ENCODE results near the gene RUNX1. TPM values are rescaled to one million over a fixed set of nuclear protein-coding genes. Genes with fewer than 3 reads are reported as not detected.

RUNX1 gene
- polyA plus RNA-seq, 1 of the 3 experiments (the other 2 are of a cell fraction): 17.1 TPM

DNA sequence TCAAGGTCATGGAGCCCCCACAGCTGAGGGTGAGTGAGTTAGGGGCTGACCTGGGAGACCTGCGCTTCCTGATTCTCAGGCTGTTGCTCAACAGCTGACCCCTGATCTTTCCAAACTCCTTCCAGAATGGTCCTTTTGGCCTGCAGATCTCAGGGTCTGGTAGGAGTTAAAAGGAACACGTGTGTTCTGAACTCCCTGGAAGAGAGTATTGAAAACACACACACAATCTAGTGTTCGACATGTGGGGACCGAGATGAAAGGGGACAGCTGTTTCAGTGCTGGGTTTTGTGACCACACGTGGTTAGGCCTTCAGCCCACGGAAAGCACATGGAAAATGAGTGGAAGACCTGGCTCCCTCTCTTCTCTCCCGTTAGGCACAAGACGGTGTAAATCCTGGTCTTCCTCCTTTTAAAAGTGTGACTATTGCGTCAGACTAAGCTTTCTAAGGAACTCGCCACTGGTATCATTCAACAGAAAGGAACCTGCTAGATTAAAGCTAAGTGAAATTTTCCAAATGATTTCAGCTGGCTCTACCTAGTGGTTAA is 49.6 kb downstream of the RUNX1 start:
- H4K20me1 ChIP-seq (ENCODE audit: insufficient read depth): no peaks in the 10 kb centered on the region
- no peaks in the 10 kb centered on the region for H3K36me3 ChIP-seq (replicated peaks in 1 of 2; ENCODE audit: control insufficient read depth in 1 of 2, insufficient read depth in 2 of 2, low read length in 1 of 2)
- no peak overlapping the region for H2AFZ ChIP-seq (ENCODE audit: low read depth)
- no peaks in the 10 kb centered on the region for H3K9me2 ChIP-seq
- H3K4me3 ChIP-seq (ENCODE audit: low read depth in 2 of 2, low read length in 1 of 2): no peak overlapping the region
- POLR2A ChIA-PET: interaction anchor here (0.6 kb wide), 1 partner anchor 52 kb away, joined by 3 read pairs; no protein-coding TSS in a partner anchor
- no peak overlapping the region for H3K27ac ChIP-seq (ENCODE audit: low read depth in 2 of 2, low read length in 1 of 2)
- no peak overlapping the region for H3K9ac ChIP-seq
- TF ChIP-seq NFIC (IDR thresholded peaks at IDR 0.05; ENCODE audit: borderline replicate concordance) (no peak), RCOR1 (IDR thresholded peaks at IDR 0.05; ENCODE audit: low read length) (no peak), RXRA (IDR thresholded peaks at IDR 0.05; ENCODE audit: borderline replicate concordance, low read depth) (no peak), SMC3 (IDR thresholded peaks at IDR 0.05; ENCODE audit: low read depth, low read length) (no peak), SIN3A (IDR thresholded peaks at IDR 0.05; ENCODE audit: borderline replicate concordance, low read depth, low read length) (no peak), RFX5 (IDR thresholded peaks at IDR 0.05; ENCODE audit: low read length) (no peak), CHD2 (IDR thresholded peaks at IDR 0.05; ENCODE audit: low read length, partially characterized antibody) (no peak), MEF2A (IDR thresholded peaks at IDR 0.05; ENCODE audit: borderline replicate concordance, low read depth) (no peak), ELF1 (IDR thresholded peaks at IDR 0.05) (no peak), USF1 (IDR thresholded peaks at IDR 0.05; ENCODE audit: borderline replicate concordance, low read depth) (no peak), CTCF (IDR thresholded peaks at IDR 0.05) (no peak)
- TF ChIP-seq, protein P1, sequence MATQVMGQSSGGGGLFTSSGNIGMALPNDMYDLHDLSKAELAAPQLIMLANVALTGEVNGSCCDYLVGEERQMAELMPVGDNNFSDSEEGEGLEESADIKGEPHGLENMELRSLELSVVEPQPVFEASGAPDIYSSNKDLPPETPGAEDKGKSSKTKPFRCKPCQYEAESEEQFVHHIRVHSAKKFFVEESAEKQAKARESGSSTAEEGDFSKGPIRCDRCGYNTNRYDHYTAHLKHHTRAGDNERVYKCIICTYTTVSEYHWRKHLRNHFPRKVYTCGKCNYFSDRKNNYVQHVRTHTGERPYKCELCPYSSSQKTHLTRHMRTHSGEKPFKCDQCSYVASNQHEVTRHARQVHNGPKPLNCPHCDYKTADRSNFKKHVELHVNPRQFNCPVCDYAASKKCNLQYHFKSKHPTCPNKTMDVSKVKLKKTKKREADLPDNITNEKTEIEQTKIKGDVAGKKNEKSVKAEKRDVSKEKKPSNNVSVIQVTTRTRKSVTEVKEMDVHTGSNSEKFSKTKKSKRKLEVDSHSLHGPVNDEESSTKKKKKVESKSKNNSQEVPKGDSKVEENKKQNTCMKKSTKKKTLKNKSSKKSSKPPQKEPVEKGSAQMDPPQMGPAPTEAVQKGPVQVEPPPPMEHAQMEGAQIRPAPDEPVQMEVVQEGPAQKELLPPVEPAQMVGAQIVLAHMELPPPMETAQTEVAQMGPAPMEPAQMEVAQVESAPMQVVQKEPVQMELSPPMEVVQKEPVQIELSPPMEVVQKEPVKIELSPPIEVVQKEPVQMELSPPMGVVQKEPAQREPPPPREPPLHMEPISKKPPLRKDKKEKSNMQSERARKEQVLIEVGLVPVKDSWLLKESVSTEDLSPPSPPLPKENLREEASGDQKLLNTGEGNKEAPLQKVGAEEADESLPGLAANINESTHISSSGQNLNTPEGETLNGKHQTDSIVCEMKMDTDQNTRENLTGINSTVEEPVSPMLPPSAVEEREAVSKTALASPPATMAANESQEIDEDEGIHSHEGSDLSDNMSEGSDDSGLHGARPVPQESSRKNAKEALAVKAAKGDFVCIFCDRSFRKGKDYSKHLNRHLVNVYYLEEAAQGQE (IDR thresholded peaks at IDR 0.05; ENCODE audit: low read depth, low read length): no peak
- TF ChIP-seq, protein P2, sequence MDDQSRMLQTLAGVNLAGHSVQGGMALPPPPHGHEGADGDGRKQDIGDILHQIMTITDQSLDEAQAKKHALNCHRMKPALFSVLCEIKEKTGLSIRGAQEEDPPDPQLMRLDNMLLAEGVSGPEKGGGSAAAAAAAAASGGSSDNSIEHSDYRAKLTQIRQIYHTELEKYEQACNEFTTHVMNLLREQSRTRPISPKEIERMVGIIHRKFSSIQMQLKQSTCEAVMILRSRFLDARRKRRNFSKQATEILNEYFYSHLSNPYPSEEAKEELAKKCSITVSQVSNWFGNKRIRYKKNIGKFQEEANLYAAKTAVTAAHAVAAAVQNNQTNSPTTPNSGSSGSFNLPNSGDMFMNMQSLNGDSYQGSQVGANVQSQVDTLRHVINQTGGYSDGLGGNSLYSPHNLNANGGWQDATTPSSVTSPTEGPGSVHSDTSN (IDR thresholded peaks at IDR 0.05): no peak
- TF ChIP-seq, protein P3, sequence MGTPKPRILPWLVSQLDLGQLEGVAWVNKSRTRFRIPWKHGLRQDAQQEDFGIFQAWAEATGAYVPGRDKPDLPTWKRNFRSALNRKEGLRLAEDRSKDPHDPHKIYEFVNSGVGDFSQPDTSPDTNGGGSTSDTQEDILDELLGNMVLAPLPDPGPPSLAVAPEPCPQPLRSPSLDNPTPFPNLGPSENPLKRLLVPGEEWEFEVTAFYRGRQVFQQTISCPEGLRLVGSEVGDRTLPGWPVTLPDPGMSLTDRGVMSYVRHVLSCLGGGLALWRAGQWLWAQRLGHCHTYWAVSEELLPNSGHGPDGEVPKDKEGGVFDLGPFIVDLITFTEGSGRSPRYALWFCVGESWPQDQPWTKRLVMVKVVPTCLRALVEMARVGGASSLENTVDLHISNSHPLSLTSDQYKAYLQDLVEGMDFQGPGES (IDR thresholded peaks at IDR 0.05; ENCODE audit: low read depth, low read length): no peak
- H3K27me3 ChIP-seq (ENCODE audit: insufficient read depth): no peaks in the 10 kb centered on the region
- H3K79me2 ChIP-seq (ENCODE audit: insufficient read depth): no peaks in the 10 kb centered on the region
- H3K4me2 ChIP-seq: no peak overlapping the region
- H3K9me3 ChIP-seq: no peaks in the 10 kb centered on the region
- 87% methylated on average over 10 of the region's 10 CpGs for WGBS (ENCODE audit: low lambda C conversion rate)
- CTCF ChIA-PET: interaction anchor here (1.2 kb wide), 1 partner anchor 254 kb away, joined by 4 read pairs; no protein-coding TSS in a partner anchor
- H3K4me1 ChIP-seq (ENCODE audit: control insufficient read depth in 1 of 2, insufficient read depth in 2 of 2, low read depth in 1 of 2, low read length in 1 of 2): peaks cover 0 to 3% of the 10 kb centered on the region in 2 experiments; a peak in 2 of 4 replicates
- DNase-seq: no peak
- H3F3A ChIP-seq (replicated peaks; ENCODE audit: insufficient read depth): peaks cover 5% of the 10 kb centered on the region
